WI38 (cell line): Measurements from ENCODE around the gene IQCF5.
"Not testable (repeated sequence)": the region's sequence is repeated elsewhere in the genome, so short reads cannot be mapped to it uniquely, and the experiment has no call there.

Source experiments
- H3K4me3 ChIP-seq: 2 replicates; pipeline ENCODE4 v1.5.1; 2011; ENCODE audit warnings: low read depth, mild to moderate bottlenecking, control low read depth, low read length
- TF ChIP-seq, protein P1 (sequence below): IDR thresholded peaks from 2 replicates; pipeline ENCODE4 v1.5.1; 2012; ENCODE audit warnings: low read depth, mild to moderate bottlenecking, control low read depth, low read length

IQCF5 gene

GRCh38 chr3:51879937-51880336, 4.5 kb upstream of the IQCF5 start:
- H3K4me3 ChIP-seq, result no peak overlapping the region
- TF ChIP-seq, protein P1, sequence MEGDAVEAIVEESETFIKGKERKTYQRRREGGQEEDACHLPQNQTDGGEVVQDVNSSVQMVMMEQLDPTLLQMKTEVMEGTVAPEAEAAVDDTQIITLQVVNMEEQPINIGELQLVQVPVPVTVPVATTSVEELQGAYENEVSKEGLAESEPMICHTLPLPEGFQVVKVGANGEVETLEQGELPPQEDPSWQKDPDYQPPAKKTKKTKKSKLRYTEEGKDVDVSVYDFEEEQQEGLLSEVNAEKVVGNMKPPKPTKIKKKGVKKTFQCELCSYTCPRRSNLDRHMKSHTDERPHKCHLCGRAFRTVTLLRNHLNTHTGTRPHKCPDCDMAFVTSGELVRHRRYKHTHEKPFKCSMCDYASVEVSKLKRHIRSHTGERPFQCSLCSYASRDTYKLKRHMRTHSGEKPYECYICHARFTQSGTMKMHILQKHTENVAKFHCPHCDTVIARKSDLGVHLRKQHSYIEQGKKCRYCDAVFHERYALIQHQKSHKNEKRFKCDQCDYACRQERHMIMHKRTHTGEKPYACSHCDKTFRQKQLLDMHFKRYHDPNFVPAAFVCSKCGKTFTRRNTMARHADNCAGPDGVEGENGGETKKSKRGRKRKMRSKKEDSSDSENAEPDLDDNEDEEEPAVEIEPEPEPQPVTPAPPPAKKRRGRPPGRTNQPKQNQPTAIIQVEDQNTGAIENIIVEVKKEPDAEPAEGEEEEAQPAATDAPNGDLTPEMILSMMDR, result no peak

DNA sequence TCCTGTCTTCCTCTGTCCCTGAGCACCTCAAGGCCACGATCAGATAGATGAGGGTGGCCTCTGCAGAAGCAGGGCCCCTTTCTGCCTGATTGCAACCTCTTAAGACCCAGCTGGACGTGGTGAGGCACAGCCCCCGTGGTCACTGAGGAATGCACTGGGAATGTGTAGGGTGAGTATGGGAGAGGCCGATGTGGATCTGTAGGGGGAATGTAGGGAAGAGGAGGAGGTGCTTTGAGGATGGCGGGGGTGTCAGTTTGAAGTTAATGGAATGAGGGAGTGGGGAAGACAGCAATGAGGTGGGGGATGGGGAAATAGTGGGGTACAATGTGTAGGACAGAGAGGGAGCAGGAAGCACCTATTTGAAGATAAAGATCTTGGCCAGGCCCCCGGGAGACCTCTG, 785 bp upstream of the IQCF5 start:
- TF ChIP-seq, protein P1, result no peak
- H3K4me3 ChIP-seq, result no peak overlapping the region

DNA sequence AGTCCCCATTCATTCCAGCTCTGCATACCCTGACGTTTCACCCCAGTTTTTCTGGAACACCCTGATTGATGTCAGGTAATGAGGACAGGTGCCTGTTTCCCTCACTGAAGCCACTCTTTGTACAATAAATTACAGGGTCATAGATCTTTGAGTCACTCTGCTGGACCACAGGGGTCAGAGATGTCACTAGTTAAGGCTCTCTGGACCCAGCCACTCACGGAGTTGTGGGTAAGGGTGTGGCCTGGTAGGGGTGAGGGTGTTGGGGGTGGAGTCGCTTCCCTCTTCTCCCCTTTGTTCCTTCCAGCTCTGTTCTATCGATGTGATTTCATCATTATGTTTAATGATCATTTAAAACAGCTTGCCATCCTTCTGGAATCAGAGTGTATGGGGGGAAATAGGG, 512 bp downstream of the IQCF5 start:
- TF ChIP-seq, protein P1, result no peak
- H3K4me3 ChIP-seq, result no peak overlapping the region

GRCh38 chr3:51874411-51874810, 990 bp downstream of the IQCF5 start:
- no peak overlapping the region for H3K4me3 ChIP-seq
- TF ChIP-seq, protein P1, result no peak

GRCh38 chr3:51873876-51874275, 1.5 kb downstream of the IQCF5 start:
- TF ChIP-seq, protein P1, result no peak

DNA sequence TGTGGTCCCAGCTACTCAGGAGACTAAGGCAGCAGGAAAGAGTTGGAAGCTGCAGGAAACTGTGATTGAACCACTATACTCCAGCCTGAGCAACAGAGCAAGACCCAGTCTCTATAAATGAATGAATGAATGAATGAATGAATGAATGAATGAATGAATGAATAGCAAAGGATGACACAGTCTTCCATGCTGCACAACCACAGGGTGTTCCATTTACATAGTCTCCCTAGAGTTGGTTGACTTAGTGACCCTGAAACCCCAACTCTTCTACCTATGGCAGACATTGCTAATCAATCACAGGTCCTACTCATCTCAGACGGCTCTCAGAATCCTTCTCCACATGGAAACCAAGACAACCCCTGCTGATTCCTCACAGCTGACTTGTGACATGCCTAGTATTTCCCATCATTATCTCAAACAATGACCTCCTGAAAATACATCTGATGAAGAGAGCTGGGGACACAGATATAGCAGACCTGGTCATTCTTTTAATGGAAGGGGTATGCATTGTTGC, 2.1 kb downstream of the IQCF5 start:
- TF ChIP-seq, protein P1, result no peak
- H3K4me3 ChIP-seq, result no peak overlapping the region

More at GRCh38 chr3:51873876-51874275, 1.5 kb downstream of the IQCF5 start:
- H3K4me3 ChIP-seq, result no peak overlapping the region

DNA sequence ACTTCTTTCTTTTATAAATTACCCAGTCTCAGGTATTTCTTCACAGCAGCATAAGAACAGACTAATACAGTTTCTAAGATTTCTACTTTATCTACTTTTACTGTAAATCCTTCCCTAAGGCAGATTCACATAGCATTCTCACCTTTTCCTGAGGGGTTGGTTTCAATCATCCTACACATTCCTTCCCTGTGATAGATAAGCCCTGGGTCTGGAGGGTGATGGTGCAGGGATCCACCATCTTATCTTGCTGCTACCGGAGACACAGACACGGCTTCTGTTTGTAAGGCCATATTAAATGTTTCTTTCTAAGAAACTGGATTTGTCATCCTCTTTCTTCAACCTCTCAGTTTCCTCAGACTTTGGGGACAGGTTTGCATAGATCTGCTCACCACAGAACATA, 6.1 kb downstream of the IQCF5 start:
- H3K4me3 ChIP-seq, result no peak overlapping the region
- TF ChIP-seq, protein P1, result no peak

GRCh38 chr3:51868896-51869295, 6.5 kb downstream of the IQCF5 start:
- H3K4me3 ChIP-seq, result not testable (repeated sequence)
